Panc1 (cell line): Measurements from ENCODE around the gene ACACB. TPM values are rescaled to one million over a fixed set of nuclear protein-coding genes. Genes with fewer than 3 reads are reported as not detected.

ENCODE experiments used
- ATAC-seq: fragments of 200-7000 bp; cut with Tn5 transposase; 2 replicates; pipeline ENCODE4 v1.9.1; 2020; ENCODE audit warnings: mild to moderate bottlenecking, moderate library complexity
- BruUV-seq: library from RNA; stranded (reverse); fragments of 400-500 nt; replicated peaks from 2 replicates; lab custom pipeline; 2021; lab: Mats Ljungman, UMichigan
- CTCF ChIA-PET: fragments of 300-600 bp; sonication (Branson Sonifier 250); formaldehyde crosslinking; loops from one replicate; lab custom pipeline; 2022; ENCODE audit warnings: antibody characterized with exemption; lab: Charles Lee
- POLR2A ChIA-PET: fragments of 300-600 bp; sonication (Branson Sonifier 250); formaldehyde crosslinking; loops from one replicate; lab custom pipeline; 2022; ENCODE audit warnings: antibody characterized with exemption; lab: Charles Lee
- DNase-seq: peaks from one replicate; pipeline ENCODE4 v3.0.0-alpha.2; 2010; ENCODE audit warnings: low read depth, low spot score
- H3K27ac ChIP-seq: 2 replicates; pipeline ENCODE4 v1.5.1; 2011; ENCODE audit warnings: mild to moderate bottlenecking, low read length, inconsistent platforms
- H3K27me3 ChIP-seq: fragments of 200-500 bp; sonication (Bioruptor generic); 2 replicates; pipeline ENCODE4 v1.6.0; 2014; ENCODE audit warnings: low read length, inconsistent platforms; ENCODE audit not compliant: control insufficient read depth, insufficient read depth
- H3K36me3 ChIP-seq: fragments of 200-500 bp; sonication (Bioruptor generic); 2 replicates; pipeline ENCODE4 v1.5.1; 2014; ENCODE audit warnings: inconsistent platforms, mild to moderate bottlenecking, low read length, moderate library complexity; ENCODE audit not compliant: control insufficient read depth, insufficient read depth
- H3K4me1 ChIP-seq: 2 replicates; pipeline ENCODE4 v1.5.1; 2011; ENCODE audit warnings: inconsistent platforms, mild to moderate bottlenecking, low read length, moderate library complexity; ENCODE audit not compliant: control insufficient read depth, insufficient read depth
- H3K4me3 ChIP-seq, 2 experiments: 2 replicates each; pipeline ENCODE4 v1.5.1; 2011 to 2012; ENCODE audit warnings: low read depth in 2 of 2, low read length in 2 of 2, mild to moderate bottlenecking in 2 of 2, inconsistent platforms in 1 of 2, moderate library complexity in 1 of 2
- H3K9me3 ChIP-seq: fragments of 200-500 bp; sonication (Bioruptor generic); 2 replicates; pipeline ENCODE4 v1.5.1; 2014; ENCODE audit warnings: low read depth, mild to moderate bottlenecking, inconsistent platforms, low read length, moderate library complexity; ENCODE audit not compliant: control insufficient read depth, insufficient read depth
- CTCF ChIP-seq: fragments of 450-650 bp; IDR thresholded peaks from 2 replicates; pipeline ENCODE4 v1.5.1; 2017; ENCODE audit warnings: mild to moderate bottlenecking
- POLR2AphosphoS5 ChIP-seq: IDR thresholded peaks from 2 replicates; pipeline ENCODE4 v1.6.1; 2012; ENCODE audit warnings: mild to moderate bottlenecking, low read depth, low read length, moderate library complexity
- REST ChIP-seq, 2 experiments: IDR thresholded peaks; 2 replicates each; pipeline ENCODE4 v1.6.1; 2011 to 2012; ENCODE audit warnings: low read depth in 2 of 2, control low read depth in 1 of 2, low read length in 1 of 2, mild to moderate bottlenecking in 1 of 2, moderate library complexity in 1 of 2; ENCODE audit not compliant: insufficient read depth in 1 of 2
- SIN3A ChIP-seq: IDR thresholded peaks from 2 replicates; pipeline ENCODE4 v1.6.1; 2012; ENCODE audit warnings: low read depth, mild to moderate bottlenecking, low read length, moderate library complexity, borderline replicate concordance; ENCODE audit not compliant: insufficient read depth
- TCF7L2 ChIP-seq: IDR thresholded peaks from 2 replicates; pipeline ENCODE4 v1.6.1; 2011; ENCODE audit warnings: mild to moderate bottlenecking, low read depth, low read length, inconsistent platforms
- in situ Hi-C: cut with HindIII; loops from 2 replicates; pipeline ENCODE4 v1.10.0; 2016; ENCODE audit warnings: low sequenced_read_pairs, low pct_unique_long_range_greater_than_20kb
- intact Hi-C: fragments of 100-400 bp; cut with micrococcal nuclease; formaldehyde crosslinking; loops from one replicate; pipeline ENCODE4 v1.10.0; 2022; ENCODE audit not compliant: unreplicated experiment
- total RNA-seq: library from RNA; stranded (reverse); gene quantifications from one replicate; pipeline ENCODE4 v1.2.1, GENCODE V29; 2021; ENCODE audit not compliant: unreplicated experiment

Gene ACACB
- total RNA-seq, 1 experiment from 2014 or later: 12.3 TPM

GRCh38 chr12:109188108-109188712 is 71.8 kb downstream of the ACACB start:
- ChIA-PET POLR2A (interaction anchor here (0.7 kb wide), 1 partner anchor 20 kb away, joined by 6 read pairs; no protein-coding TSS in a partner anchor), CTCF (interaction anchor here (0.6 kb wide), 1 partner anchor 54 kb away, joined by 3 read pairs; no protein-coding TSS in a partner anchor)
- no peak for DNase-seq
- BruUV-seq: no TSS peak
- Histone ChIP-seq H3K4me1 (no peaks in the 10 kb centered on the region), H3K4me3 (no peak overlapping the region), H3K9me3 (no peaks in the 10 kb centered on the region), H3K27ac (no peak overlapping the region), H3K36me3 (no peaks in the 10 kb centered on the region), H3K27me3 (no peaks in the 10 kb centered on the region)
- TF ChIP-seq CTCF (no peak), REST (IDR thresholded peaks at IDR 0.05; ENCODE audit: insufficient read depth in 1 of 2, low read depth in 2 of 2, low read length in 1 of 2) (no peak), POLR2AphosphoS5 (no peak), TCF7L2 (no peak)
- intact Hi-C loops (no loop called here), in situ Hi-C loops (no loop called here)
- no peak for ATAC-seq

- ChIA-PET POLR2A (no interaction called here), CTCF (interaction anchor here (0.5 to 0.6 kb wide), 2 partner anchors 13 to 238 kb away, joined by 3 read pairs; no protein-coding TSS in a partner anchor)
- TF ChIP-seq SIN3A (no peak), CTCF (no peak), TCF7L2 (no peak), POLR2AphosphoS5 (no peak), REST (IDR thresholded peaks at IDR 0.05; ENCODE audit: insufficient read depth in 1 of 2, low read depth in 2 of 2, low read length in 1 of 2) (no peak)
- DNase-seq (no peak), ATAC-seq (no peak)
- in situ Hi-C loops (no loop called here), intact Hi-C loops (no loop called here)
- no peaks in the 10 kb centered on the region for H3K4me1 ChIP-seq
- no peaks in the 10 kb centered on the region for H3K27me3 ChIP-seq
- no peak overlapping the region for H3K4me3 ChIP-seq
- no TSS peak for BruUV-seq
- H3K36me3 ChIP-seq: no peaks in the 10 kb centered on the region
- no peak overlapping the region for H3K27ac ChIP-seq
- H3K9me3 ChIP-seq: no peaks in the 10 kb centered on the region
Observed at GRCh38 chr12:109189291-109189690, 72.9 kb downstream of the ACACB start.
